GM06990 (cell line): ENCODE results near the gene ALDH3B2.

Source experiments
- DNase-seq: peaks from one replicate; pipeline ENCODE4 v3.0.0-alpha.2; 2011; ENCODE audit not compliant: insufficient read length; ENCODE audit errors: extremely low read depth
- H3K27me3 ChIP-seq: replicated peaks from 2 replicates; pipeline ENCODE4 v1.6.0; 2011; ENCODE audit warnings: low read length; ENCODE audit not compliant: control insufficient read depth, insufficient read depth
- H3K36me3 ChIP-seq: 2 replicates; pipeline ENCODE4 v1.5.1; 2011; ENCODE audit warnings: low read length; ENCODE audit not compliant: control insufficient read depth, insufficient read depth
- H3K4me3 ChIP-seq: replicated peaks from 2 replicates; pipeline ENCODE4 v1.5.1; 2011; ENCODE audit warnings: low read depth, mild to moderate bottlenecking, control low read depth, low read length
- TF ChIP-seq, protein P1 (sequence below): IDR thresholded peaks from 2 replicates; pipeline ENCODE4 v1.5.1; 2011; ENCODE audit warnings: low read length, control low read depth, mild to moderate bottlenecking, inconsistent platforms; ENCODE audit not compliant: insufficient read depth, poor library complexity, severe bottlenecking

Gene ALDH3B2

DNA sequence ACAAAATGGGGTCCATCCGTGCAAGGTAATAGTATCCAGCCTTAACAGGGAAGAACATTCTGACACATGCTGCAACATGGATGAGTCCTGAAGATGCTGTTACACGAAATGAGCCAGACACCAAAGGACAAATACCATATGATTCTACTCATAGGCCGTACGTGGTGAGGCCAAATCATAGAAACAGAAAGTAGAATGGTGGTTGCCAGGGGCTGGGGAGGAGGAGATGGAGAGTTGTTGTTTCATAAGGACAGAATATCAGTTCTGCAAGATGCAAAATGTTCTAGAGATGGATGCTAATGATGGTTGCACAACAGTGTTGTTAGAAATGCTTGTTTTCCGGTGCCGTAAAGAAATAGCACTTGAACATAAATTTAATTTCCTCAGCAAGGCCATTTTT is 37.5 kb downstream of the ALDH3B2 start:
- no peak for DNase-seq
- H3K27me3 ChIP-seq: no peaks in the 10 kb centered on the region; the same call in 1 of the 2 replicates

GRCh38 chr11:67635231-67635521 is 39.2 kb downstream of the ALDH3B2 start:
- DNase-seq: no peak
- no peak overlapping the region for H3K4me3 ChIP-seq
- H3K36me3 ChIP-seq: no peaks in the 10 kb centered on the region
- TF ChIP-seq, protein P1, sequence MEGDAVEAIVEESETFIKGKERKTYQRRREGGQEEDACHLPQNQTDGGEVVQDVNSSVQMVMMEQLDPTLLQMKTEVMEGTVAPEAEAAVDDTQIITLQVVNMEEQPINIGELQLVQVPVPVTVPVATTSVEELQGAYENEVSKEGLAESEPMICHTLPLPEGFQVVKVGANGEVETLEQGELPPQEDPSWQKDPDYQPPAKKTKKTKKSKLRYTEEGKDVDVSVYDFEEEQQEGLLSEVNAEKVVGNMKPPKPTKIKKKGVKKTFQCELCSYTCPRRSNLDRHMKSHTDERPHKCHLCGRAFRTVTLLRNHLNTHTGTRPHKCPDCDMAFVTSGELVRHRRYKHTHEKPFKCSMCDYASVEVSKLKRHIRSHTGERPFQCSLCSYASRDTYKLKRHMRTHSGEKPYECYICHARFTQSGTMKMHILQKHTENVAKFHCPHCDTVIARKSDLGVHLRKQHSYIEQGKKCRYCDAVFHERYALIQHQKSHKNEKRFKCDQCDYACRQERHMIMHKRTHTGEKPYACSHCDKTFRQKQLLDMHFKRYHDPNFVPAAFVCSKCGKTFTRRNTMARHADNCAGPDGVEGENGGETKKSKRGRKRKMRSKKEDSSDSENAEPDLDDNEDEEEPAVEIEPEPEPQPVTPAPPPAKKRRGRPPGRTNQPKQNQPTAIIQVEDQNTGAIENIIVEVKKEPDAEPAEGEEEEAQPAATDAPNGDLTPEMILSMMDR: no peak
- no peaks in the 10 kb centered on the region; the same call in 1 of the 2 replicates for H3K27me3 ChIP-seq

More for the DNA sequence above, 37.5 kb downstream of the ALDH3B2 start:
- no peak overlapping the region for H3K4me3 ChIP-seq
- TF ChIP-seq, protein P1: no peak
- H3K36me3 ChIP-seq: no peaks in the 10 kb centered on the region

- Histone ChIP-seq H3K27me3 (no peaks in the 10 kb centered on the region; the same call in 1 of the 2 replicates), H3K4me3 (no peak overlapping the region), H3K36me3 (no peaks in the 10 kb centered on the region)
- DNase-seq: peak; percentile 9
- TF ChIP-seq, protein P1: no peak
Measured at GRCh38 chr11:67634366-67635230, 39.8 kb downstream of the ALDH3B2 start.

DNA sequence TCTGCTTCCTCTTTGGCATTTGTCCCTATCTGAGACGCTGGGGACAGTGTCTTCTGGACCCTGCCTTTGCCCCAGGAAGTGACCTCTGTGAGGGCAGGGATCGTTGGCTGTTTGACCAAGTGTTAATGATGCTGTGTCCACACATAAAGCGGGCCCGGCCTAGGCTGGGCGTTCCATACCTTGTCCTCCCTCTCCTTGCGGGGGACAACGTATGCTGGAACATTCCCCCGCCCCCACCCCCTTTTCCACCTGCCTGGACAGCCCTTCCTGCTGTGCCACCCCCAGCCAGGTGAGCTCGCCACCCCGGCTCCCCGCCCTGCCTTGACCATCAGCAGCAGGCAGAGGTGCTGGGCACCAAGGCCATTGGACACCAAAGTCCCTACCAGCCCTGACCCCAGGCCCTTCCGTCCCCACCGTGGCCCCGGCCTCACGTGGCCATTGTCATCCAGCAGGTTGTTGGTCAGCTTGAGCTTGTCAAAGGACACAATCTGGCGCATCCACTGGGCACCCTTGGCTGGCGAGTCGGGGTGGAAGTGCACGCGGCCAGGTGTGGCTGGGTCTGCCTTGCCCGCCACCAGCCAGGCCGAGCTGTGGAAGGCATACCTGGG is 40.6 kb downstream of the ALDH3B2 start:
- TF ChIP-seq, protein P1: no peak
- no peaks in the 10 kb centered on the region for H3K36me3 ChIP-seq
- DNase-seq: no peak
- no peak overlapping the region for H3K4me3 ChIP-seq
- H3K27me3 ChIP-seq: no peaks in the 10 kb centered on the region; the same call in 1 of the 2 replicates

DNA sequence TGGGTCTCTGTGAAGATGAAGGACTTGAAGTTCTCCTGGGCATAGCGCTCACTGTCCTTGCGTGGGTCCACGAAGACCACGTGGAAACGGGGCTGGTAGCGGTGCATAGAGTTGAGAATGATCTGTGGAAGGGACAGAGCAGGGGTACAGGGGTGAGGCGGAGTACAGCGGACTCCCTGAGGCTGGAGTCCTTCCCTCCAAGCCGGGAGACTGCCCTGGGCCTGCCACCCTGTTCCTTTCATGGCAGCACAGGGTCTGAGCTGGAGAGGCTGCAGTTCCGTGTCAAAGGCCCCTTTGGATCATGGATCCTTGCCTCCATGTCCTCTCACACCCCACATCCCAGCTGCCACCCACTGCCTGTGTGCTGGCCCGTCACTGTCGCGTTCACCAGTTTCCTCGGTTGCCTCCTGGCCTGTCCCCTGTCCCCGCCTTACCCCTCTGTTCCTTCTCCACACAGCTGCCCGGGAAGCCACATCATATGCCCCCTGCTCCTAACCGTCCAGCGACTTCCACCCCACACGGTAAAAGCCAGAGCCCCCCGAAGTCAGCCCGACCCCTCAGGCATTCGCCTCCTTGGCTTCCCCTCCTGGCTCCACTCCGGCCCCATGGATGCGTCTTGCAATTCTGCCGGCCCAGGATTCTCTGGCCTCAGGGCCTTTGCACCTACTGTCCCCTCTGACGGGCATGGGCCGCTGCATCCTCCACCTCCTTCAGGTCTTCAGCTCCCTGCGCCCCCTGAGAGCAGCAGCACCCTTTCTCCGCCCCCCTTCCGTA is 41.3 kb downstream of the ALDH3B2 start:
- no peaks in the 10 kb centered on the region for H3K36me3 ChIP-seq
- H3K4me3 ChIP-seq: no peak overlapping the region
- TF ChIP-seq, protein P1: no peak
- H3K27me3 ChIP-seq: no peaks in the 10 kb centered on the region; the same call in 1 of the 2 replicates
- no peak for DNase-seq
